Femur (tissue), 1 donor: ENCODE measurements around the gene LAMTOR5.

Source experiments
- DNase-seq: peaks from one replicate; pipeline ENCODE4 v3.0.0-alpha.2; 2017

Gene LAMTOR5

DNA sequence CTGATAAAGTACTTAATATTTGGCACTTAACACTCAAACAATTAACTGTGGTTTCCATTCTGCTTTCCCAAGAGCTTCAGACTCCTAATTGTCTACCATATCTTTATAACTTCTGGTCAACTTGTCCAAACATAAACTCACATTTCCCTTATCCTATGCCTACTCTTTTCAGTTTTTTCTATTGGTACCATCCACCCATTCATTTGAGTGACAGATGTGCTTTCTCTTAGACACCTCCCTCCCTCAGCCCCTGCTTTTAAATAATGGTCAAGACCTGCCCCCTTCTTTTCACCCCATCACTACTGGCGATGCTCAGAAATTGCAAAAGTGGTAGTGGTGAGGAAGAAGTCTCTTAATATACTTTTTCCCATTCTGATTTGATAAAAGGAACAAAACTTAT is 22.1 kb downstream of the LAMTOR5 start:
- DNase-seq, result no peak

DNA sequence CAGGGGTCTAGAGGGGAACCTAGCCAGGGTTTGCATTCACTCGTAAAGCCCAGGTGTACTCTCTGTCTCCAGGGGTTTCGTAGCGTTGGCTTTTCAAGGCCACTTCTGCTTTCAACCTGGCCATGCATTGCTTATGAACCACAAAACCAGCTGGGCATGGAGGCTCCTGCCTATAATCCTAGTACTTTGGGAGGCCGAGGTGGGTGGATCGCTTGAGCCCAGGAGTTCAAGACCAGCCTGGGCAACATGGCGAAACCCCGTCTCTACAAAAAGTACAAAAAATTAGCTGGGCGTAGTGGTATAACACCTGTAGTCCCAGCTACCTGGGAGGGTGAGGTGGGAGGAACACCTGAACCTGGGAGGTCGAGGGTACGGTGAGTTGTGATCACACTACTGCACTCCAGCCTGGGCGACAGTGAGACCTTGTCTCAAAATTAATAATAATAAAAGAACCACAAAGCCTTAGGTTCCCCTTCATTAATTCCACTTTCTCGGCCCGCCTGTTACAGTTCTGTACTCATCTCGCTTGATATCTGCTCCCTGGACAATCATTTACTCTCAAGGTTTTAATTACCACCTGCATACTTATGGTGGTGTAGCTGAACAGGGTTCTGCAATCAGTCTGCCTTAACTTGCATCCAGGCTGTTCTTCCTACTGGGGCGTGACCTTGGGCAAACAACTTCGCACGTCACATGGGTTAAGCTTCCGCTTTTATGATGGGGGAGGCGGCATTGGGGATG is 22.7 kb downstream of the LAMTOR5 start:
- peak; percentile 25 for DNase-seq

DNA sequence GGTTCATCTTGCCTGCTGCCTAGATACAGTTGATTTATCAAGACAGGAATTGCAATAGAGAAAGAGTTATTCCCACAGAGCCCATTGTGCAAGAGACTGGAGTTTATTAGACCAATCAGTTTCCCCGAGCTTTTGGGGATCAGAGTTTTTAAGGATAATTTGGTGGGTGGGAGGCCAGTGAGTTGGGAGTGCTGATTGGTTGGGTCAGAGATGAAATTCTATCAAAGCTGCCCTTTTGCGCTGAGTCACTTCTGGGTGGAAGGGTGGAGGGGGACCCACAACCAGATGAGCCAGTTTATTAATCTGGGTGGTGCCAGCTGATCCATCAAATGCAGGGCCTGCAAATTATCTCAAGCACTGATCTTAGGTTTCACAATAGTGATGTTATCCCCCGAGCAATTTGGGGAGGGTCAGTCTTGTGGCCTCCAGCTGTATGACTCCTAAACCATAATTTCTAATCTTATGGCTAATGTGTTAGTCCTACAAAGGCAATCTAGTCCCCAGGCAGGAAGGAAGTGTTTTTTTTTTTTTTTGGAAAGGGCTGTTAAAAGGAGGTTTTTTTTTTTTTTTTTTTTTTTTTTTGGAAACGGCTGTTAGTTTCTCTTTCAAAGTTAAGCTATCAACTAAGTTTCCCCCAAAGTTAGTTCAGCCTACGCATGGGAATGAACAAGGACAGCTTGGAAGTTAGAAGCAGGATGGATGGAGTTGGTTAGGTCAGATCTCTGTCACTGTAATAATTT is 24.1 kb downstream of the LAMTOR5 start:
- DNase-seq, result no peak

DNA sequence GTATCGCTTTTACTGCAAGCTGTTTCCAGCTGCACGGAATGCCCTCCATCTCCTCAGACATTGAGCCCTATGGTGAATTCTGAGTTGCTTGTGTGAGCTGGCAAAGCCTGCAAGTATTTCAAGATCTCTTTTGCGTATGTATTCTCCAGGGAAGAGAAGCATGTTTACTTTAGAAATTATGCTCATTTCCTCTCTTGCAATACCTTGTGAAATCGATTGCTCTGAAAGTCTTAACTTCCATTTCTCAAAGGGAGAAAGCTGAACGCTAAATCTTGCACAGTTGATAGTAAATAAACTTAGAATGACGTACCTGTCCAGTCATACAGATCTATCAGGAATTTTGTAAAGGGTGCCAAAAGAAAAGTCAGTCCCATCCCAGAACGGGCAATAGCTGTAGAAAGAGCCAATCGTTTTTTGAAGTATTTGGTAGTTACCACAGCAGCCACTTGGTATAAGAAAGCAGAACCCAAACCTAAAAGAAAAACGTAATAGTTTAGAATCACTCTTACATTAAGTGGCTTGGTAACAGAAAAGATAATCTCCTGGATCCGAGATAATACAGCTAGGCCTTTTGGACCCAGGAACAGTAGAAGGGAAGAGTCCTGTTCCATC is 26.7 kb downstream of the LAMTOR5 start:
- no peak for DNase-seq

DNA sequence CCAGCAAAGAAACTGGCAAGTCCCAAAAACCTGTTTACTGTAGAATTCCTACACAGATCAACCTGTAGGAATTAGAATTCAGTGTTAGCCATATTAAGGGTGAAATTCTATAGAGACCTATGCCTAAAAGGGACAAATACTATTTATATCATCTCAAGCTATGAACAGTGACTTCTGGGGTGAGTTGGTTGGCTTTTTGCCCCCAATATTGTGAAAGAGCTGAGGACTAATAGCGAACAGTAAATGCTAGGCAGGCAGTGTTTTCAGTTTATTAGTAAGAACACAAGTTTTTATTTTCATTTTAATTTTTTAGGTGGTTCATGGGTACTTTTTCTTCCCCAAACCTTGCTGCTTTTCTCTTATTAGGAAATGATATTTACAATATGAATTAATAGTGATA is 32.0 kb downstream of the LAMTOR5 start:
- DNase-seq, result no peak

DNA sequence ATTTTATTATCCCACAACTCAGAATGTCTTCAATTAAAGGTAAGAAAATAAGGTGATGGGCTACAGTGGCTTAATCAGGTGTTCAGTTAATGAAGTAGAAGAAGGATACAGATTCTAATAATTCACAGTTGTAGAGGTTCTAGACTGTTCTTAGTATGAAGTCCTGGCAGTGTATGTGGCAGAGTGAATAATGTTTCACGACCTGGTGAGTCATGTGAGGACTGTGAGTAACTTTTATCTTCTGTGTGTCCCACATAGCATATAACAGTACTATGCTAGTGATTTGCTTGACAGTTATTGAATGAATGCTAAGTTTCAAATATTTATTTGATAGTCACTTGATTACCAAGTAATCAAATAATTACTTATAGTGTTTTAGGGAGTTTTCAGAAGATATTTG is 36.7 kb downstream of the LAMTOR5 start:
- no peak for DNase-seq

DNA sequence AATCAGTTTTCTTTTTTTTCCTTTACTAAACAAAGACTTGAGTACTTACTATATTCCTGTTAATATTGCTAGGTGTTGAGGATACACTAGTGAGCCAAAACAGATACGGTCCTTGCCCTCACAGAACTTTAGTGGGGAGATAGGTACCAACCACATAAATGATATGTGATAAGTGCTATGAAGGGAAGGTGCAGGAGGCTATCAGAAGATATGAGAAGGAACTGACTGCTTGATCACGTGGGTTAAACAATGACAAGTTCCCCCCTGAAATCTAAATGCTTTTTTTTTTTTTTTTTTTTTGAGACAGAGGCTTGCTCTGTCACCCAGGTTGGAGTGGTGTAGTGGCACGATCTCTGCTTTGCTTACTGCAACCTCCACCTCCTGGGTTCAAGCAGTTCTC is 43.3 kb downstream of the LAMTOR5 start:
- DNase-seq, result no peak

DNA sequence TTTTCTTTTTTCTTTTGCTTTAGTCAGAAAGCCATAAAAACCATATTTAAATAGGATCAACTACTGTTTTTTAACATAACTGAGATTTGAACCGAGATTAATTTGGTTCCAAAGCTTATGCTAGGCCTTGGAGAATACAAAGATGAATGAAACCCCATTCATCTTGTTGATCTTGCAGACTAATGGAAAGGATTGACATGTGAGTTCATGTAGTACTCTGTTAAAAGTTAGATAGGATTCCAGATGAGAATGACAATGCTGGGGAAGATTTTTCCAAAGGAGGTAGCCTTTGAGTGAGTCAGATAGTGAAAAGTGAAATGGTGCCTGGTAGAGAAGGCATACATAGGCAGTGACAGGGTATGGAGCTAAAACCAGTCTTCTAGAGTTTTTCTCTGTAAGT is 45.6 kb downstream of the LAMTOR5 start:
- no peak for DNase-seq

DNA sequence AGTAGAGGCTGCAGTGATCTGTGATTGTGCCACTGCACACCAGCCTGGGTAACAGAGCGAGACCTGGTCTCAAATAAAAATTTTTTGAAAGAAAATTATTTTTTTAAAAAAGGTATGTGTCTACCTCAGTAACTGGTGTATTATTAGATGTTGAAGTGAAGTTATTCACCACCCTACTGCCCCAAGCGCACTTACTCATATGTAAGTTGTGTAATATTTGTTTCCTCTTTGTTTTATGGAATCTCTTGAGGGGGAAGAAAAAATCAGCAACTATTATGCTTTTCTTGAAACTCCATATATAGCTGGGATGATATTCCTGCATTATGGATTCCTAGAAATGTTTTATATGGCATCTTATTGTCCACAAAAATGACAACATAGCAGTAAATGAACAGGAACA is 47.1 kb downstream of the LAMTOR5 start:
- DNase-seq, result no peak

DNA sequence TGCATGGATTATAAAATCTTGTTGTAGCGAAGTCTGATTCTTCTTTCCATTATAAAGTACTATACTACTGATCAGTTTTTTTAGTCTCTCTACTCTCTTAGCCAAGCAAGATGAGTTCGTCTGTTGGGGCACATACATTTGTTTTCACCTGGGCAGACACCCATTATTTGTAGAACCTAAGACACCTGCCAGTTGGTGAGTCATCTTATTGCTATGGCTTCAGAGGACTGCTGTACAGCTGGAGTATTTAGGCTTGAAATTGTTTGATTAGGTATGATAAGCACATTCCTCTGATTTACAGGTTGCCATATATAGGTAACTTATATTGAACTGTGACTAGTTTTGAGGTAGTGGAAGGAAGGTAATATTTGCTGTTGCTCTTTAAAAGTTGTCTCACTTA is 51.1 kb downstream of the LAMTOR5 start:
- no peak for DNase-seq

DNA sequence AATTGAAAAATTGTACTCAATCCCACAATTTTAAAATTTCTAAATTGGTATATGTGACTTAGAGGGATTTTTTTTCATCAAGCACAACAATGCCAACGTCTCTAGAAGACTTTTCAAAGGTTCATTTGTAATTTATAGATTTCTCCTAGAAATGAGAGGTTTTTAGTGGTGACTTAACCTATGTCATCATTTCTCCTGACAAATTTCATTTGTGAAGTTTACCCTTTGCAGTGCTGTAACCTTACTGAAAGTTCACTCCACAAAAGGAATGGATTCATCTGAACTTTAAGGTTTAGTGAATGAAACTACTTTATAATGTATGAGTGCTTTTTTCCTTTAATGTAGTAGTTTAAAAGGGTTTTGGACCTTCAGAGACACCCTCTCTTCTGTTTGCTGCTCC is 52.2 kb downstream of the LAMTOR5 start:
- DNase-seq, result no peak
